GM12874 (cell line): ENCODE measurements around the gene ZNF808.
A peak's percentile ranks its signal among the peaks of the same experiment; 100 is the strongest.

Source experiments
- TF ChIP-seq, protein P1 (sequence below): IDR thresholded peaks from 2 replicates; pipeline ENCODE4 v1.5.1; 2011; ENCODE audit warnings: low read depth, mild to moderate bottlenecking, control low read depth, low read length, moderate library complexity; ENCODE audit not compliant: insufficient read depth

The ZNF808 gene

GRCh38 chr19:52600639-52601024 lies 73.2 kb downstream of the ZNF808 start:
- TF ChIP-seq, protein P1, sequence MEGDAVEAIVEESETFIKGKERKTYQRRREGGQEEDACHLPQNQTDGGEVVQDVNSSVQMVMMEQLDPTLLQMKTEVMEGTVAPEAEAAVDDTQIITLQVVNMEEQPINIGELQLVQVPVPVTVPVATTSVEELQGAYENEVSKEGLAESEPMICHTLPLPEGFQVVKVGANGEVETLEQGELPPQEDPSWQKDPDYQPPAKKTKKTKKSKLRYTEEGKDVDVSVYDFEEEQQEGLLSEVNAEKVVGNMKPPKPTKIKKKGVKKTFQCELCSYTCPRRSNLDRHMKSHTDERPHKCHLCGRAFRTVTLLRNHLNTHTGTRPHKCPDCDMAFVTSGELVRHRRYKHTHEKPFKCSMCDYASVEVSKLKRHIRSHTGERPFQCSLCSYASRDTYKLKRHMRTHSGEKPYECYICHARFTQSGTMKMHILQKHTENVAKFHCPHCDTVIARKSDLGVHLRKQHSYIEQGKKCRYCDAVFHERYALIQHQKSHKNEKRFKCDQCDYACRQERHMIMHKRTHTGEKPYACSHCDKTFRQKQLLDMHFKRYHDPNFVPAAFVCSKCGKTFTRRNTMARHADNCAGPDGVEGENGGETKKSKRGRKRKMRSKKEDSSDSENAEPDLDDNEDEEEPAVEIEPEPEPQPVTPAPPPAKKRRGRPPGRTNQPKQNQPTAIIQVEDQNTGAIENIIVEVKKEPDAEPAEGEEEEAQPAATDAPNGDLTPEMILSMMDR = no peak

DNA sequence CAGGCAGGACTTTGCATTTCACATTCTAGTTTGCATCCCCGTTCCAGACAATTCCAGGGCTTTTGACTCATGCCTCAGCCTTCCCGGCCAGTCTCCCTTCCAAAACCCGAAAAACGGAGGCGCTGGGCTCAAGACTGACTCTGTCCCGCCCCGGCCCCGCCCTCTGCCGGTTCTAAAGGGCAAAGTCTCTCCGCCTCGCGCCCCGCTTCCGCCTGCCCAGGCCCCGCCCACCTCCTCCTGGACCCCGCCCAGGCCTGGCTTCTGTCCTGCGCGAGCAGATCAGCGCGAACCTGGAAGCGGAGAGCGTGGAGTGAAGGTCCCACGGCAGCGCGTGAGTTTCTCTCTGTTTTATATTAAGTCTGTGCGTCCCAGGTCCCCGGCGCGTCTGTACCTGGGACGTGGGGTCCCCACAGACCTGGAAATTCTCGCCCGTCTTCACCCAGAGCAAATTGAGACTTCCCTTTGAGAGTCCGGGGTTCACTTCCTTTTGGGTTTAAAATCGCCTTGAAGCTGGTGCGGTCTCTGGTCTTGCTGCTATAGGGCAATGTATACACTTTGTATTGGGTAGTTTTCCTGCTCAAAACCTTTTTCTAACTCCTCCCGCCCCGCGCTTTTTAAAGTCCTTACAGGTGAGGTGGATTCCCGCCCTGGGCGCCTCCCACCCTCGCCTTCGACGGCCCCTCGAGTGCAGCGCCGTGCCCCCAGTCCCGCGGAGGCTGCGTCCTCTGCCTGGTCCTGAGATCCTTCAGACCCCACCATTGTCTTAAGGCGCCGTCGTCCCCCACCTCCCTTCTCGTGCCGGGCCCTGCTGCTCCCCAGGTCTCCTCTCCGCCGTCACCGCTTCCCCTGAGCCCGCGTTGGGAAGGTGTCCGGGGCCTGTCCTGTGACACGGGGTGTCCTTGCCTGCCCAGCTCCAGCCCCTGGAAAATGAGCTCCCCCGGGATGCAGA lies 73.8 kb downstream of the ZNF808 start:
- TF ChIP-seq, protein P1 = peak; percentile 28; the same call in 1 of the 2 replicates

- TF ChIP-seq, protein P1 = no peak
Measured at GRCh38 chr19:52602941-52603340, 75.5 kb downstream of the ZNF808 start.

GRCh38 chr19:52603558-52604207 lies 76.2 kb downstream of the ZNF808 start:
- TF ChIP-seq, protein P1 = no peak
